GM12878 (cell line): ENCODE results near the gene CSAG1. TPM values are rescaled to one million over a fixed set of nuclear protein-coding genes. Genes with fewer than 3 reads are reported as not detected.
"Not testable (repeated sequence)": the region's sequence is repeated elsewhere in the genome, so short reads cannot be mapped to it uniquely, and the experiment has no call there.

Source experiments
- ATAC-seq: fragments of 200-7000 bp; cut with Tn5 transposase; 3 replicates; pipeline ENCODE4 v1.9.1; 2020; ENCODE audit warnings: mild to moderate bottlenecking, moderate library complexity
- BruUV-seq: library from RNA; stranded (reverse); fragments of 400-500 nt; replicated peaks from 2 replicates; lab custom pipeline; 2021; lab: Mats Ljungman, UMichigan
- CTCF ChIA-PET: fragments of 300-600 bp; sonication (Branson Sonifier 250); formaldehyde crosslinking; extraction: SDS; loops from one replicate; lab custom pipeline; 2021; ENCODE audit warnings: inconsistent platforms; lab: Yijun Ruan, JAX
- POLR2A ChIA-PET: fragments of 350-600 bp; formaldehyde crosslinking; extraction: SDS; loops from one replicate; lab custom pipeline; 2021; ENCODE audit warnings: inconsistent platforms; lab: Charles Lee
- RAD21 ChIA-PET: fragments of 300-600 bp; sonication (Branson Sonifier 250); formaldehyde crosslinking; loops from one replicate; lab custom pipeline; 2023; ENCODE audit warnings: antibody characterized with exemption; ENCODE audit not compliant: unreplicated experiment; lab: Charles Lee
- SMC1A ChIA-PET: fragments of 300-600 bp; sonication (Branson Sonifier 250); formaldehyde crosslinking; loops from one replicate; lab custom pipeline; 2023; ENCODE audit not compliant: unreplicated experiment, uncharacterized antibody; lab: Charles Lee
- DNase-seq: peaks from one replicate; pipeline ENCODE4 v3.0.0-alpha.2; 2011; ENCODE audit warnings: low read depth, low spot score
- FAIRE-seq: peaks from 3 replicates; lab custom pipeline; 2011; peaks lifted over from hg19 to GRCh38; lab: Jason Lieb, UNC
- H2AFZ ChIP-seq: 2 replicates; pipeline ENCODE4 v1.6.0; 2011; ENCODE audit warnings: low read depth, low read length, control low read depth; ENCODE audit not compliant: control insufficient read depth
- H3K27ac ChIP-seq: 2 replicates; pipeline ENCODE4 v1.5.1; 2011; ENCODE audit warnings: control low read depth; ENCODE audit not compliant: control insufficient read depth, insufficient read depth
- H3K27me3 ChIP-seq, 2 experiments: replicated peaks in 1 of 2; 2 replicates each; pipeline versions ENCODE4 v1.6.0 to v1.6.1; 2011; ENCODE audit warnings: low read length in 1 of 2; ENCODE audit not compliant: control insufficient read depth in 2 of 2, insufficient read depth in 2 of 2
- H3K36me3 ChIP-seq, 2 experiments: 2 replicates each; pipeline ENCODE4 v1.5.1; 2011; ENCODE audit warnings: low read length in 1 of 2; ENCODE audit not compliant: control insufficient read depth in 2 of 2, insufficient read depth in 2 of 2
- H3K4me1 ChIP-seq: 2 replicates; pipeline ENCODE4 v1.6.1; 2011; ENCODE audit warnings: mild to moderate bottlenecking, low read length, moderate library complexity, mixed read lengths; ENCODE audit not compliant: control insufficient read depth, insufficient read depth
- H3K4me2 ChIP-seq: 2 replicates; pipeline ENCODE4 v1.6.0; 2011; ENCODE audit warnings: control low read depth; ENCODE audit not compliant: control insufficient read depth, insufficient read depth
- H3K4me3 ChIP-seq: fragments of 200-600 bp; sonication (generic); 2 replicates; pipeline ENCODE4 v1.5.1; 2016
- H3K79me2 ChIP-seq: 2 replicates; pipeline ENCODE4 v1.6.0; 2011; ENCODE audit warnings: low read length; ENCODE audit not compliant: control insufficient read depth, insufficient read depth
- H3K9ac ChIP-seq: 2 replicates; pipeline ENCODE4 v1.8.0; 2011; ENCODE audit warnings: low read length, control low read depth, mixed read lengths; ENCODE audit not compliant: control insufficient read depth, insufficient read depth
- H3K9me3 ChIP-seq: replicated peaks from 3 replicates; pipeline ENCODE4 v1.5.1; 2011; ENCODE audit warnings: mild to moderate bottlenecking, low read length; ENCODE audit not compliant: control insufficient read depth, insufficient read depth
- H4K20me1 ChIP-seq: 2 replicates; pipeline ENCODE4 v1.6.0; 2011; ENCODE audit not compliant: control insufficient read depth, insufficient read depth
- BRCA1 ChIP-seq: IDR thresholded peaks from 2 replicates; pipeline ENCODE4 v1.6.1; 2011; ENCODE audit warnings: low read depth, low read length, improper control_type of control experiment
- ESRRA ChIP-seq: IDR thresholded peaks from 2 replicates; pipeline ENCODE4 v1.6.1; 2012; ENCODE audit warnings: mild to moderate bottlenecking, low read length, improper control_type of control experiment
- GATAD2B ChIP-seq: fragments of 450-650 bp; conservative IDR thresholded peaks from 2 replicates; pipeline ENCODE4 v1.6.1; 2017; ENCODE audit warnings: low read depth, mild to moderate bottlenecking, moderate library complexity
- MEF2B ChIP-seq: fragments of 450-650 bp; IDR thresholded peaks from 2 replicates; pipeline ENCODE4 v1.6.1; 2018; ENCODE audit warnings: mild to moderate bottlenecking, moderate library complexity; ENCODE audit not compliant: partially characterized antibody, poor library complexity, severe bottlenecking
- MTA2 ChIP-seq: fragments of 450-650 bp; IDR thresholded peaks from 2 replicates; pipeline ENCODE4 v1.6.1; 2016; ENCODE audit warnings: low read depth, mild to moderate bottlenecking, moderate library complexity
- NR2C1 ChIP-seq: fragments of 450-650 bp; IDR thresholded peaks from 2 replicates; pipeline ENCODE4 v1.6.1; 2017; ENCODE audit warnings: antibody characterized with exemption, mild to moderate bottlenecking, moderate library complexity
- RFX5 ChIP-seq: IDR thresholded peaks from 2 replicates; pipeline ENCODE4 v1.6.1; 2011; ENCODE audit warnings: low read depth, low read length, improper control_type of control experiment
- TCF3 ChIP-seq: IDR thresholded peaks from 2 replicates; pipeline ENCODE4 v1.6.1; 2012; ENCODE audit warnings: low read depth, mild to moderate bottlenecking, low read length, borderline replicate concordance; ENCODE audit not compliant: insufficient read depth
- ZNF622 ChIP-seq: fragments of 450-650 bp; IDR thresholded peaks from 2 replicates; pipeline ENCODE4 v1.6.1; 2017; ENCODE audit warnings: mild to moderate bottlenecking, inconsistent platforms
- WGBS: methylation state at CpG from one replicate; pipeline ENCODE4 v1.1.6; 2016; ENCODE audit warnings: low lambda C conversion rate; ENCODE audit not compliant: insufficient replicate concordance, insufficient coverage; ENCODE audit errors: missing lambda C conversion rate; 5-methylcytosine and 5-hydroxymethylcytosine counted together
- in situ Hi-C: fragments of 300-500 bp; cut with MboI; formaldehyde crosslinking; loops from 9 replicates; pipeline ENCODE4 v1.14.3; 2018; ENCODE audit warnings: mixed read lengths
- intact Hi-C: fragments of 100-400 bp; cut with micrococcal nuclease; formaldehyde crosslinking; loops from one replicate; pipeline ENCODE4 v1.14.2; 2022; ENCODE audit not compliant: unreplicated experiment
- polyA plus RNA-seq, 11 experiments: library from polyadenylated mRNA; depleted of rRNA in 4 of 11; unstranded in 6 of 11; stranded (reverse) in 5 of 11; fragments of >200 nt; fragmentation: Nextera tagmentation in 4 of 11; fragmentation: Illumina TruSeq in 1 of 11; extraction: Ambion mirVana in 4 of 11; extraction: Trizol in 1 of 11; gene quantifications; 1 replicate in 1 of 11; 2 replicates in 10 of 11; pipeline versions ENCODE4 v1.2.1 to v1.2.3, GENCODE V29; 2011 to 2016; ENCODE audit warnings: inconsistent platforms in 2 of 11, missing spikeins in 2 of 11, low read depth in 1 of 11
- total RNA-seq, 4 experiments: library from RNA; depleted of rRNA in 3 of 4; stranded (reverse); fragments of >200 nt in 3 of 4; fragmentation: Illumina TruSeq in 1 of 4; extraction: Trizol in 1 of 4; gene quantifications; 2 replicates each; pipeline versions ENCODE4 v1.2.1 to v1.2.3, GENCODE V29; 2013 to 2021
- TF ChIP-seq, protein P1 (sequence below): fragments of 450-650 bp; IDR thresholded peaks from 2 replicates; pipeline ENCODE4 v1.6.1; 2017; ENCODE audit warnings: borderline replicate concordance

Gene CSAG1
- total and polyA plus RNA-seq, 10 of the 15 experiments (the other 5 are each of a cell fraction or from before 2014, with no cell fraction given) = 1.3 TPM; not detected in 9

- TF ChIP-seq ZNF622 (no peak), MEF2B (no peak), MTA2 (no peak)
- TF ChIP-seq, all 136 proteins: peak for 0
These were observed 2.5 kb upstream of the CSAG1 start (continued) for GRCh38 chrX:152735860-152736511.

GRCh38 chrX:152735101-152735500 lies 1.6 kb upstream of the CSAG1 start:
- TF ChIP-seq, protein P1, sequence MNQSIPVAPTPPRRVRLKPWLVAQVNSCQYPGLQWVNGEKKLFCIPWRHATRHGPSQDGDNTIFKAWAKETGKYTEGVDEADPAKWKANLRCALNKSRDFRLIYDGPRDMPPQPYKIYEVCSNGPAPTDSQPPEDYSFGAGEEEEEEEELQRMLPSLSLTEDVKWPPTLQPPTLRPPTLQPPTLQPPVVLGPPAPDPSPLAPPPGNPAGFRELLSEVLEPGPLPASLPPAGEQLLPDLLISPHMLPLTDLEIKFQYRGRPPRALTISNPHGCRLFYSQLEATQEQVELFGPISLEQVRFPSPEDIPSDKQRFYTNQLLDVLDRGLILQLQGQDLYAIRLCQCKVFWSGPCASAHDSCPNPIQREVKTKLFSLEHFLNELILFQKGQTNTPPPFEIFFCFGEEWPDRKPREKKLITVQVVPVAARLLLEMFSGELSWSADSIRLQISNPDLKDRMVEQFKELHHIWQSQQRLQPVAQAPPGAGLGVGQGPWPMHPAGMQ = no peak
- TF ChIP-seq BRCA1 (no peak), TCF3 (no peak), ESRRA (no peak), GATAD2B (no peak), NR2C1 (no peak), RFX5 (no peak)
- Histone ChIP-seq H3K27ac (no peak overlapping the region), H3K9me3 (no peaks in the 10 kb centered on the region), H3K27me3 (no peaks in the 10 kb centered on the region), H4K20me1 (no peaks in the 10 kb centered on the region), H3K9ac (no peak overlapping the region), H3K4me3 (no peak overlapping the region), H3K4me1 (no peaks in the 10 kb centered on the region), H2AFZ (no peak overlapping the region), H3K36me3 (no peaks in the 10 kb centered on the region), H3K79me2 (no peaks in the 10 kb centered on the region), H3K4me2 (no peak overlapping the region)
- CTCF ChIA-PET = no interaction called here
- SMC1A ChIA-PET = no interaction called here
- RAD21 ChIA-PET = no interaction called here
- 5% methylated on average over 2 of the region's 2 CpGs for WGBS
- DNase-seq (no peak), ATAC-seq (no peak), FAIRE-seq (no peak)
- POLR2A ChIA-PET = no interaction called here
- in situ Hi-C loops = no loop called here
- intact Hi-C loops = no loop called here
- BruUV-seq = no TSS peak

- H3K27ac ChIP-seq, FAIRE-seq, RAD21 ChIA-PET, H3K4me3 ChIP-seq, H3K4me2 ChIP-seq, CTCF ChIA-PET, H3K9ac ChIP-seq, H3K27me3 ChIP-seq, H3K4me1 ChIP-seq, H2AFZ ChIP-seq, BruUV-seq, H3K36me3 ChIP-seq, intact Hi-C loops, DNase-seq, H3K79me2 ChIP-seq, ATAC-seq, in situ Hi-C loops, H3K9me3 ChIP-seq, H4K20me1 ChIP-seq, POLR2A ChIA-PET: not testable (repeated sequence)
- 51% methylated on average over 22 of the region's 22 CpGs for whole genome bisulfite sequencing
- SMC1A ChIA-PET = interaction anchor here (0.6 kb wide), 1 partner anchor 824 kb away, joined by 3 read pairs; no protein-coding TSS in a partner anchor
These were observed 780 bp upstream of the CSAG1 start for GRCh38 chrX:152734143-152734858.
